ENCODE measurements around the gene MADD. TPM values are rescaled to one million over a fixed set of nuclear protein-coding genes. Genes with fewer than 3 reads are reported as not detected.

MADD gene
- total and polyA plus RNA-seq, 10 of the 15 experiments (the other 5 are each of a cell fraction or from before 2014, with no cell fraction given), result 0.47 to 35.4 (median 17.6) TPM

GRCh38 chr11:47269002-47269828 lies 718 bp upstream of the MADD start (continued):
- peak; percentile 84 for TF ChIP-seq BCLAF1 (IDR thresholded peaks at IDR 0.05)
- peak; percentile 73; the same call in 1 of the 2 replicates for TF ChIP-seq IKZF1 (conservative IDR thresholded peaks at IDR 0.05)
- no peak for TF ChIP-seq PML (IDR thresholded peaks at IDR 0.05; ENCODE audit: low read length)
- TF ChIP-seq ETV6 (conservative IDR thresholded peaks at IDR 0.05 in 1 of 2, IDR thresholded peaks at IDR 0.05 in 1 of 2; ENCODE audit: borderline replicate concordance in 1 of 2, low read depth in 1 of 2), result peak in 1 of 2 experiments; percentile 50; a peak in 1 of 4 replicates
- TF ChIP-seq PBX3 (IDR thresholded peaks at IDR 0.05; ENCODE audit: insufficient replicate concordance, low read depth, low read length), result no peak
- TF ChIP-seq, protein P1, sequence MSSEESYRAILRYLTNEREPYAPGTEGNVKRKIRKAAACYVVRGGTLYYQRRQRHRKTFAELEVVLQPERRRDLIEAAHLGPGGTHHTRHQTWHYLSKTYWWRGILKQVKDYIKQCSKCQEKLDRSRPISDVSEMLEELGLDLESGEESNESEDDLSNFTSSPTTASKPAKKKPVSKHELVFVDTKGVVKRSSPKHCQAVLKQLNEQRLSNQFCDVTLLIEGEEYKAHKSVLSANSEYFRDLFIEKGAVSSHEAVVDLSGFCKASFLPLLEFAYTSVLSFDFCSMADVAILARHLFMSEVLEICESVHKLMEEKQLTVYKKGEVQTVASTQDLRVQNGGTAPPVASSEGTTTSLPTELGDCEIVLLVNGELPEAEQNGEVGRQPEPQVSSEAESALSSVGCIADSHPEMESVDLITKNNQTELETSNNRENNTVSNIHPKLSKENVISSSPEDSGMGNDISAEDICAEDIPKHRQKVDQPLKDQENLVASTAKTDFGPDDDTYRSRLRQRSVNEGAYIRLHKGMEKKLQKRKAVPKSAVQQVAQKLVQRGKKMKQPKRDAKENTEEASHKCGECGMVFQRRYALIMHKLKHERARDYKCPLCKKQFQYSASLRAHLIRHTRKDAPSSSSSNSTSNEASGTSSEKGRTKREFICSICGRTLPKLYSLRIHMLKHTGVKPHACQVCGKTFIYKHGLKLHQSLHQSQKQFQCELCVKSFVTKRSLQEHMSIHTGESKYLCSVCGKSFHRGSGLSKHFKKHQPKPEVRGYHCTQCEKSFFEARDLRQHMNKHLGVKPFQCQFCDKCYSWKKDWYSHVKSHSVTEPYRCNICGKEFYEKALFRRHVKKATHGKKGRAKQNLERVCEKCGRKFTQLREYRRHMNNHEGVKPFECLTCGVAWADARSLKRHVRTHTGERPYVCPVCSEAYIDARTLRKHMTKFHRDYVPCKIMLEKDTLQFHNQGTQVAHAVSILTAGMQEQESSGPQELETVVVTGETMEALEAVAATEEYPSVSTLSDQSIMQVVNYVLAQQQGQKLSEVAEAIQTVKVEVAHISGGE (CRISPR knock-in tag; IDR thresholded peaks at IDR 0.05), result no peak
- no peak for TF ChIP-seq CUX1 (IDR thresholded peaks at IDR 0.05; ENCODE audit: insufficient replicate concordance, low read depth, low read length)
- peak; percentile 59; the same call in 1 of the 2 replicates for TF ChIP-seq CREB1 (IDR thresholded peaks at IDR 0.05; ENCODE audit: low read depth)
- TF ChIP-seq, protein P2, sequence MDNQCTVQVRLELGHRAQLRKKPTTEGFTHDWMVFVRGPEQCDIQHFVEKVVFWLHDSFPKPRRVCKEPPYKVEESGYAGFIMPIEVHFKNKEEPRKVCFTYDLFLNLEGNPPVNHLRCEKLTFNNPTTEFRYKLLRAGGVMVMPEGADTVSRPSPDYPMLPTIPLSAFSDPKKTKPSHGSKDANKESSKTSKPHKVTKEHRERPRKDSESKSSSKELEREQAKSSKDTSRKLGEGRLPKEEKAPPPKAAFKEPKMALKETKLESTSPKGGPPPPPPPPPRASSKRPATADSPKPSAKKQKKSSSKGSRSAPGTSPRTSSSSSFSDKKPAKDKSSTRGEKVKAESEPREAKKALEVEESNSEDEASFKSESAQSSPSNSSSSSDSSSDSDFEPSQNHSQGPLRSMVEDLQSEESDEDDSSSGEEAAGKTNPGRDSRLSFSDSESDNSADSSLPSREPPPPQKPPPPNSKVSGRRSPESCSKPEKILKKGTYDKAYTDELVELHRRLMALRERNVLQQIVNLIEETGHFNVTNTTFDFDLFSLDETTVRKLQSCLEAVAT (IDR thresholded peaks at IDR 0.05), result peak; percentile 66; the same call in 1 of the 2 replicates
- no peak; the same call in 1 of the 2 replicates for TF ChIP-seq BACH1 (IDR thresholded peaks at IDR 0.05; ENCODE audit: borderline replicate concordance)
- peak; percentile 9 for TF ChIP-seq MYC (IDR thresholded peaks at IDR 0.05; ENCODE audit: insufficient read depth, insufficient read length, insufficient replicate concordance, low read length, severe bottlenecking)

All from GM12878 (cell line).